GM23338 (cell line): ENCODE measurements around the gene DAZAP1. TPM values are rescaled to one million over a fixed set of nuclear protein-coding genes. Genes with fewer than 3 reads are reported as not detected.

Experiments
- STAT1 ChIP-seq: IDR thresholded peaks from one replicate; pipeline ENCODE4 v1.6.1; 2016; ENCODE audit warnings: antibody characterized with exemption; ENCODE audit not compliant: unreplicated experiment
- ZNF114 ChIP-seq: fragments of 250-450 bp; sonication (Bioruptor Pico); IDR thresholded peaks from 2 replicates; pipeline ENCODE4 v1.5.0; 2020; ENCODE audit warnings: mild to moderate bottlenecking, moderate library complexity
- ZNF331 ChIP-seq: fragments of 250-450 bp; sonication (Bioruptor Pico); IDR thresholded peaks from 2 replicates; pipeline ENCODE4 v1.5.0; 2020; ENCODE audit warnings: low read depth, mild to moderate bottlenecking, moderate library complexity
- polyA plus RNA-seq: library from polyadenylated mRNA; unstranded; fragments of >200 nt; fragmentation: Nextera tagmentation; extraction: Ambion mirVana; gene quantifications from 2 replicates; pipeline ENCODE4 v1.2.1, GENCODE V29; 2016
- total RNA-seq: library from RNA; depleted of rRNA; stranded (reverse); fragments of >200 nt; shearing (Covaris generic); gene quantifications from 2 replicates; pipeline ENCODE4 v1.2.3, GENCODE V29; 2014
- TF ChIP-seq, protein P1 (sequence below), 2 experiments: fragments of 200-600 bp in 1 of 2; sonication (generic) in 1 of 2; conservative IDR thresholded peaks; 2 replicates each; pipeline versions ENCODE4 v1.5.1 to v1.6.1; 2016 to 2017; ENCODE audit warnings: antibody characterized with exemption in 2 of 2, low read depth in 2 of 2, mild to moderate bottlenecking in 2 of 2, moderate library complexity in 1 of 2
- TF ChIP-seq, protein P2 (sequence below): fragments of 250-450 bp; sonication (Bioruptor Pico); IDR thresholded peaks from 2 replicates; pipeline ENCODE4 v1.5.0; 2020; ENCODE audit warnings: mild to moderate bottlenecking, moderate library complexity

The DAZAP1 gene
- total and polyA plus RNA-seq, 2 experiments from 2014 or later, result 44.1 to 194 TPM

DNA sequence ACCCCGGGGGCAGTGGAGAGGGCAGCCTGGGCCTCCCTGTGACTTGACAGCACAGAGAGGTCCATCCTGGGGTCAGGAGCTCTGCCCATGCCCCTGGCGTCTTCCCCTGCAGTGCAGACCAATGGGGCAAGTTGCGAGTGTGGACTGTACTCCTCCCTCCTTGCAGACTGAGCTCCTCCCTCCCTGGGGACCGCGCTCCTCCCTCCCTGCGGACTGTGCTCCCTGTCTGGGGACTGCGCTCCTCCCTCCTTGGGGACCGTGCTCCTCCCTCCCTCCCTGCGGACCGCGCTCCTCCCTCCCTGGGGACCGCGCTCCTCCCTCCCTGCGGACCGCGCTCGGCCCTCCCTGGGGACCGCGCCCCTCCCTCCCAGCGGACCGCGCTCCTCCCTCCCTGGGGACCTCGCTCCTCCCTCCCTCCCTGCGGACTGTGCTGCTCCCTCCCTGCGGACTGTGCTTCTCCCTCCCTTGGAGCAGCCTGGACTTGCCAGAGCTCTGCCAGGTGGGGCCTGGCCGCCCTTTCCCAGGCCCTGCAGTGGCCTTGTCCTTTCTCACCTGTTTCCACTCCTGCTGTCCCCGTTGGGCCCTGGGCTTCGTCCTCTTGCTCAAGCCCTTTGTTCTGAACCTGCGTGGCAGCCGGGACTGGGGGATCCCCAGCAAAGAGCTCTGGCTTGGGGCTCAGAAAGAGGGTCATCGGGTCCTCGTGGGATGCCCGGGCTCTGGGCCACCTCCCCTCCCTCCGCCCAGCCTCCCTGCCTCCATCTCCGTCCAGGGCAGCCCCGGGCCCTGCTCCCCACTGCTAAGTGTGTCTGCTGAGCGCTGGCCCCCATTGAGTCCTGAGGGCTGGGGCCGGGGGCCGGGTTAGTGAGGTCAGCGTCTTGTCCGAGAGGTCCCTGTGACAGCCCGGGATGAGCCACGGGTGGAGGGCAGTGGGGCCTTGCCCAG, 12.9 kb upstream of the DAZAP1 start (continued):
- TF ChIP-seq, protein P1, sequence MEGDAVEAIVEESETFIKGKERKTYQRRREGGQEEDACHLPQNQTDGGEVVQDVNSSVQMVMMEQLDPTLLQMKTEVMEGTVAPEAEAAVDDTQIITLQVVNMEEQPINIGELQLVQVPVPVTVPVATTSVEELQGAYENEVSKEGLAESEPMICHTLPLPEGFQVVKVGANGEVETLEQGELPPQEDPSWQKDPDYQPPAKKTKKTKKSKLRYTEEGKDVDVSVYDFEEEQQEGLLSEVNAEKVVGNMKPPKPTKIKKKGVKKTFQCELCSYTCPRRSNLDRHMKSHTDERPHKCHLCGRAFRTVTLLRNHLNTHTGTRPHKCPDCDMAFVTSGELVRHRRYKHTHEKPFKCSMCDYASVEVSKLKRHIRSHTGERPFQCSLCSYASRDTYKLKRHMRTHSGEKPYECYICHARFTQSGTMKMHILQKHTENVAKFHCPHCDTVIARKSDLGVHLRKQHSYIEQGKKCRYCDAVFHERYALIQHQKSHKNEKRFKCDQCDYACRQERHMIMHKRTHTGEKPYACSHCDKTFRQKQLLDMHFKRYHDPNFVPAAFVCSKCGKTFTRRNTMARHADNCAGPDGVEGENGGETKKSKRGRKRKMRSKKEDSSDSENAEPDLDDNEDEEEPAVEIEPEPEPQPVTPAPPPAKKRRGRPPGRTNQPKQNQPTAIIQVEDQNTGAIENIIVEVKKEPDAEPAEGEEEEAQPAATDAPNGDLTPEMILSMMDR (conservative IDR thresholded peaks at IDR 0.05; ENCODE audit: low read depth in 2 of 2), result no peak
- TF ChIP-seq ZNF331 (CRISPR knock-in tag) (no peak), STAT1 (no peak), ZNF114 (no peak)
- TF ChIP-seq, protein P2, sequence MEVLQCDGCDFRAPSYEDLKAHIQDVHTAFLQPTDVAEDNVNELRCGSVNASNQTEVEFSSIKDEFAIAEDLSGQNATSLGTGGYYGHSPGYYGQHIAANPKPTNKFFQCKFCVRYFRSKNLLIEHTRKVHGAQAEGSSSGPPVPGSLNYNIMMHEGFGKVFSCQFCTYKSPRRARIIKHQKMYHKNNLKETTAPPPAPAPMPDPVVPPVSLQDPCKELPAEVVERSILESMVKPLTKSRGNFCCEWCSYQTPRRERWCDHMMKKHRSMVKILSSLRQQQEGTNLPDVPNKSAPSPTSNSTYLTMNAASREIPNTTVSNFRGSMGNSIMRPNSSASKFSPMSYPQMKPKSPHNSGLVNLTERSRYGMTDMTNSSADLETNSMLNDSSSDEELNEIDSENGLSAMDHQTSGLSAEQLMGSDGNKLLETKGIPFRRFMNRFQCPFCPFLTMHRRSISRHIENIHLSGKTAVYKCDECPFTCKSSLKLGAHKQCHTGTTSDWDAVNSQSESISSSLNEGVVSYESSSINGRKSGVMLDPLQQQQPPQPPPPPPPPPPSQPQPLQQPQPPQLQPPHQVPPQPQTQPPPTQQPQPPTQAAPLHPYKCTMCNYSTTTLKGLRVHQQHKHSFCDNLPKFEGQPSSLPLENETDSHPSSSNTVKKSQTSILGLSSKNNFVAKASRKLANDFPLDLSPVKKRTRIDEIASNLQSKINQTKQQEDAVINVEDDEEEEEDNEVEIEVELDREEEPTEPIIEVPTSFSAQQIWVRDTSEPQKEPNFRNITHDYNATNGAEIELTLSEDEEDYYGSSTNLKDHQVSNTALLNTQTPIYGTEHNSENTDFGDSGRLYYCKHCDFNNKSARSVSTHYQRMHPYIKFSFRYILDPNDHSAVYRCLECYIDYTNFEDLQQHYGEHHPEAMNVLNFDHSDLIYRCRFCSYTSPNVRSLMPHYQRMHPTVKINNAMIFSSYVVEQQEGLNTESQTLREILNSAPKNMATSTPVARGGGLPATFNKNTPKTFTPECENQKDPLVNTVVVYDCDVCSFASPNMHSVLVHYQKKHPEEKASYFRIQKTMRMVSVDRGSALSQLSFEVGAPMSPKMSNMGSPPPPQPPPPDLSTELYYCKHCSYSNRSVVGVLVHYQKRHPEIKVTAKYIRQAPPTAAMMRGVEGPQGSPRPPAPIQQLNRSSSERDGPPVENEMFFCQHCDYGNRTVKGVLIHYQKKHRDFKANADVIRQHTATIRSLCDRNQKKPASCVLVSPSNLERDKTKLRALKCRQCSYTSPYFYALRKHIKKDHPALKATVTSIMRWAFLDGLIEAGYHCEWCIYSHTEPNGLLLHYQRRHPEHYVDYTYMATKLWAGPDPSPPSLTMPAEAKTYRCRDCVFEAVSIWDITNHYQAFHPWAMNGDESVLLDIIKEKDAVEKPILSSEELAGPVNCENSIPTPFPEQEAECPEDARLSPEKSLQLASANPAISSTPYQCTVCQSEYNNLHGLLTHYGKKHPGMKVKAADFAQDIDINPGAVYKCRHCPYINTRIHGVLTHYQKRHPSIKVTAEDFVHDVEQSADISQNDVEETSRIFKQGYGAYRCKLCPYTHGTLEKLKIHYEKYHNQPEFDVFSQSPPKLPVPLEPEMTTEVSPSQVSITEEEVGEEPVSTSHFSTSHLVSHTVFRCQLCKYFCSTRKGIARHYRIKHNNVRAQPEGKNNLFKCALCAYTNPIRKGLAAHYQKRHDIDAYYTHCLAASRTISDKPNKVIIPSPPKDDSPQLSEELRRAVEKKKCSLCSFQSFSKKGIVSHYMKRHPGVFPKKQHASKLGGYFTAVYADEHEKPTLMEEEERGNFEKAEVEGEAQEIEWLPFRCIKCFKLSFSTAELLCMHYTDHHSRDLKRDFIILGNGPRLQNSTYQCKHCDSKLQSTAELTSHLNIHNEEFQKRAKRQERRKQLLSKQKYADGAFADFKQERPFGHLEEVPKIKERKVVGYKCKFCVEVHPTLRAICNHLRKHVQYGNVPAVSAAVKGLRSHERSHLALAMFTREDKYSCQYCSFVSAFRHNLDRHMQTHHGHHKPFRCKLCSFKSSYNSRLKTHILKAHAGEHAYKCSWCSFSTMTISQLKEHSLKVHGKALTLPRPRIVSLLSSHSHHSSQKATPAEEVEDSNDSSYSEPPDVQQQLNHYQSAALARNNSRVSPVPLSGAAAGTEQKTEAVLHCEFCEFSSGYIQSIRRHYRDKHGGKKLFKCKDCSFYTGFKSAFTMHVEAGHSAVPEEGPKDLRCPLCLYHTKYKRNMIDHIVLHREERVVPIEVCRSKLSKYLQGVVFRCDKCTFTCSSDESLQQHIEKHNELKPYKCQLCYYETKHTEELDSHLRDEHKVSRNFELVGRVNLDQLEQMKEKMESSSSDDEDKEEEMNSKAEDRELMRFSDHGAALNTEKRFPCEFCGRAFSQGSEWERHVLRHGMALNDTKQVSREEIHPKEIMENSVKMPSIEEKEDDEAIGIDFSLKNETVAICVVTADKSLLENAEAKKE (CRISPR knock-in tag), result no peak
